NCI-H524 treated with DMSO at 0.1 percent for 48 hours (cell line): Measurements from ENCODE around the gene TBCA.
"Not testable (repeated sequence)": the region's sequence is repeated elsewhere in the genome, so short reads cannot be mapped to it uniquely, and the experiment has no call there.

Experiments used
- DNase-seq: peaks from one replicate; lab custom pipeline; 2025; lab: John Stamatoyannopoulos, UW

TBCA gene

DNA sequence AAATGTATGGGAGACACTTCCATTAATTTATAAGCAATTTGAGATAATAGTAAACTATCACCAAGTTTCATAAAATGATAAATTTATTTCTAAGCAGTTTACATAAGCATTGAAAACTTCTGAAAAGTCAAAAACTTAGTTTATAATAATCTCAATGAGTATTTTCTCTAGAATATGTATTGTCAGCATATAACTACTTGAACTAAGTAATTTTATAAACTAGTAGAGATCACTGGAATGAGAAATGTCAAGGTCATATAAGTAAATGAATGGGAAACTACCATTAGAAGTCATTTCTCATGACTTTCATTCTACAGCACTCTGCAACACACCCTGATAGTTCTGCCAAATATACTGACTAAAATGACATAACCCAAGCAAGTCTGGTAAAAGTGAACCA, 3.4 kb downstream of the TBCA start:
- DNase-seq, result no peak

DNA sequence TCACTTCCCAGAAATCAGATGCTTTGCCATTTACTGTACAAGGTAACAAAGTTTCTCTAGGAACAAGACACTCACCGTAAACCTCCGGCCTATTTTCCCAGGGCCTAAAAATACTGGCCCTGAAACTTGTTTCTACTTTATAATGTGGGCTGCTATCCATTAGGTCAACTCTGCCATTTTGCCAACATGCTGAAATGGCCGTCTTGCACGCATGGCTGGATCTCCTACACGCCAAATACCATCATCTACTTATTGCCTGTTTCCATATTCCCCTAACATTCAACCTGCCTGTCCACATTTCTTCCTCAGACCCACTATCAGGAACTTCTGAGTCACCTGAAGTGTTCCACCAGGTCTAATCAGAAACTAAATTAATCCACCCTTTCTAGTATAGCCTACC, 4.7 kb downstream of the TBCA start:
- no peak for DNase-seq

DNA sequence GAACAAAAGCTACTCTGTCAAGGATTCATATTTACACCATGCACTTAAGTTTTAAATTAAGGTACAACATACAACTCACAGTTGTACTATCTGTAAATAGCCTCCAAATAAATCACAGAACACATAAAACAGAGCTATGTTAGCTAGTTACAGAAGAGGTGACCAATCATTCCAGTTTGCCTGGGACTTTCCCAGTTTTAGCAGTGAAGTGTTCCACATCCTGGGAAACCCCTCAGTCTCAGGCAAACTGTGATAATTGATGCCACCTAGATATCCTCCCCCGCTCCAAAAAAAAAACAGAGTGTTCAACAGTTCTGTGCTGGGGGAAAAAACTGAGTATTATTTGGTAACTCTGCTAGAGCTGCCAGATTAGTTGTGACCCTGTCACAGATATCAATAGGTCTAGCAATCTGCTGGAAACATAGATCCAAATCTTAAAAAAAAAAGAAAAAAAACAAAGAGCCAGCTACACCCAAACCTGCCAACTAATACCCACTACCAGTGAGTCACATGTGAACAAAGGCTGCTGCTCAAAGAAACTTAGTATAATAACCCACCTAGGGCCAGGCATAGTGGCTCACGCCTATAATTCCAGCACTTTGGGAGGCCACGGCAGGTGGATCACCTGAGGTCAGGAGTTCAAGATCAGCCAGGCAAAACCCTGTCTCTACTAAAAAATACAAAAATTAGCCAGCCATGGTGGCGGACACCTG, 5.7 kb downstream of the TBCA start:
- no peak for DNase-seq

DNA sequence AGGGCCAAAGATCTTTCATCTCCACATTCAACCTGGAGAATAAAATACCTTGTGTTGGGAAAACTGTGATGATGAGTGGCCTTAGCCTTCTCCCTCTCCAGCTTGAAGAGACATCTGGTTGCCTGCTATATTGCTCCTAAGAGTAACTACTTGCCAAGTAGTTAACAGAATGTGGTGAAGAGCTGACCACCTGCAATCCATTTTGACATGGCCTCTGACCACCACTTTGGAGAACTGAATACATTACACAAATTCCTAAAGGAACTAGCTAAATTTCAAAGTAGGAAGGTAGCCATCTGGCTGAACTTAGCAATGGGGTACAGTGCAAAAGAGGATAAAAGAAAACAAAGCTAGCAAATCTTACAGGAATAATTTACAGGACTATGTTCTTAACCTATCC, 7.2 kb downstream of the TBCA start:
- peak; percentile 64 for DNase-seq

DNA sequence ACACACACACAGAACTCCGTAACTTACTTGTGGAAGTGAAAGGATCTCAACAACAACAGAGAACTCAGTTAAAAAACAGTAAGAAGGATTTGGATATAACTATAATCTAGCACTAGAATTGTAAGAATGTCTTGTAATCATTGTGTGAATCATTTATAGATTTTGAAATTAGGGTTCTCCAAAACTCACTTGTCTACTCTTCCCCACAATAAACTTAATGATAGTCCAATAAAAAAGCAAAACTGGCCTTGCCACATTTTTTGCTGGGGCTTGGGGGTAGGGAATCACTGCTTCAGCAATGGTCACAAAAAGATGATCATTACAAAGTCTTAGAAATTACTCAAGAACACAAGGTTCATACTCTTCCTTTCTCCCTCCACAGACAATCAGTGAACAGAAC, 8.8 kb downstream of the TBCA start:
- DNase-seq, result no peak

DNA sequence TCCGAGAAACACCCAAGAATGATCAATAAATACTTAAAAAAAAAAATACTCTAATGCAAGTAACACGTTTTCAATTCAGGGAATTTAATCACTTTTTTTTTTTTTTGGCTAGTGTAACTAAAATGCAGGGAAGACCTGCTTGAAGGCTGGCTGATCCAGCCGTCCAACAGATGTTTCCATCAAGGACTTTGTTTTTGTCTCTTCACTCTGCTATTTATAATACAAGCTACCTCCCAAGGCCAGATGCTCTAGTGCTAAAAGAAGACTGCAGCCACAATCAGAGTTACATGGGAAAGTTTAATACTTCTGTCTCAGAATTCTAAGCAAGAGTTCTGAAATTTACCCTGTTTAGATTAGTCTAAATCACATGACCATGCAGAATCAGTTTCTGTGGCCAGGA, 14.5 kb downstream of the TBCA start:
- DNase-seq, result peak; percentile 80

DNA sequence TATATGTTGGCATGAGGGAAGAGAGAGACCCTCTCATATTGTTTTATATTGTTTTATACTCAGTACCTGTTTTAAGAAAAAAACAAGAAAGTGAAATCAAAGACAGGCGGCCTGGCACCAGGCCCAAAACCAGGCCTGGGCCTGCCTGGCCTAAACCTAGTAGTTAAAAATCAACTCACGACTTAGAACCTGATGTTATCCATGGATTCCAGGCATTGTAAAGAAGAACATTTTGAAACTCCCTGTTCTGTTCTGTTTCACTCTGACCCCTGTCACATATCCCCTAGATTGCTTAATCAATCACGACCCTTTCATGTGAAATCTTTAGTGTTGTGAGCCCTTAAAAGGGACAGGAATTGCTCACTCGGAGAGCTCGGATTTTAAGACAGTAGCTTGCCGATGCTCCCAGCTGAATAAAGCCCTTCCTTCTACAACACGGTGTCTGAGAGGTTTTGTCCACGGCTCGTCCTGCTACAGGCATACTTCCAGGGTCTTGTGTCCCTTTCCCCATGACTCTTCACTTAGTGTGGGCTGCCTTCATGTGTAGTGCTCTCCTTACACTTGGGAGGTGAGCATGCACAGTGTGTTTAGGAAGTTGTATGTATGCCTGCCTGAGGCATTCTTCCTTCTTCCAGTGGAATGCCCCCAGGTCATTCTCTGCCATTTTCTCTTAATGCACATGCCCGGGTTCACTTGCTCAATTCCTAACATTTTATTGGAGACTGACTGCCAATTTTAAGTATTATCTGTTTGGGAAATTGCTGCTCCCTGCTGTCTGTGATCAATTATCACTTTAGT, 17.8 kb downstream of the TBCA start:
- DNase-seq, result no peak

DNA sequence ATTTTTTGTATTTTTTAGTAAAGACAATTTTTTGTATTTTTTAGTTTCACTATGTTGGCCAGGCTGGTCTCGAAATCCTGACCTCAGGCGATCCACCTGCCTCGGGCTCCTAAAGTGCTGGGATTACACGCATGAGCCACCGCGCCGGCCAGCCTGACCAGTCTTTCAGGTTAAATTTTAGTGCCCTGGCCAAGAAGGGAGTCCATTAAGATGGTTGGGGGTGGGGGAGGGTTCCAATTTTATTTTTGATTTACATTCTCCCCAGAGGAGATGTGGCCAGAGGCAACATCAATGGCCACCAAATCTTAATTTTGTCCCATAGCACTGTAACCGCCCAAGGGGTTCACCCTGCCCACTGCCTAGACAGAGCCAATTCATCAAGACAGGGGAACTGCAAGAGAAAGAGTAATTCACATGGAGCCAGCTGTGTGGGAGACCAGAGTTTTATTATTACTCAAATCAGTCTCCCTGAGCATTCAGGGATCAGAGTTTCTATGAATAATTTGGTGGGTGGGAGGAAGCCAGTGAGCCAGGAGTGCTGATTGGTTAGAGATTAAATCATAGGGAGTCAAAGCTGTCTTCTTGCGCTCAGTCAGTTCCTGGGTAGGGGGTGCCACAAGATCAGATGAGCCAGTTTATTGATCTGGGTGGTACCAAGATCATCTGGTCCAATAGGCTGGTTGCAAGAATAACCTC, 24.7 kb downstream of the TBCA start:
- DNase-seq, result no peak

DNA sequence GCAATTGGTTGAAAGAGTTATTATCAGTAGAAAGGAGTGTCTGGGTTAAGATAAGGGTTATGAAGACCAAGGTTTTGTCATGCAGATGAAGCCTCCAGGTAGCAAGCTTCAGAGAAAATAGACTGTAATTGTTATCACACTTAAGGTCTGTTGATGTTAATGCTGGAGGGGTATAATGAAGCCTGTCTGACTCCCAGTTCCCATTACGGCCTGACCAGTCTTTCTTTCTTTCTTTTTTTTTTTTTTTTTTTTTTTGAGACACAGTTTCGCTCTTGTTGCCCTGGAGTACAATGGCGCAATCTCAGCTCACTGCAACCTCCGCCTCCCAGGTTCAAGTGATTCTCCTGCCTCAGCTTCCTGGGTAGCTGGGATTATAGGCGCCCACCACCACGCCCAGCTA, 25.2 kb downstream of the TBCA start:
- DNase-seq, result not testable (repeated sequence)

DNA sequence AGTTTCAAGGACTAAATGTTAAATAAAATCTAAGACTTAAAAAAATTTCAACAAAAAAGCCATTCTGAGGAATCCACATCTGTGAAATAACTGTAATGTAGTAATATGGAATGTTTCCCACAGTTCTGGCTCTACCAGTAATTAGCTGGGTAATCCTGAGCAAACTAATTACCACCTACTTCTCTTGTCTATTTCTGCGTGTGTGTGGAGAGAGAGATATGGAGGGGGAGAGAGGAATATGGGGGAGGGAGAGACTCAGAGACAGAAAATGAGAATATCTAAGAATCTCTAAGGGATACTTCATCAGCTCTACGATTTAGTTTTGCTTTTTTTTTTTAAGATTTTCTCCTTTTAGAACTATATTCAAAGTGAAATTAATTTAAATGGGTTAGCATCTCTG, 28.0 kb downstream of the TBCA start:
- no peak for DNase-seq

DNA sequence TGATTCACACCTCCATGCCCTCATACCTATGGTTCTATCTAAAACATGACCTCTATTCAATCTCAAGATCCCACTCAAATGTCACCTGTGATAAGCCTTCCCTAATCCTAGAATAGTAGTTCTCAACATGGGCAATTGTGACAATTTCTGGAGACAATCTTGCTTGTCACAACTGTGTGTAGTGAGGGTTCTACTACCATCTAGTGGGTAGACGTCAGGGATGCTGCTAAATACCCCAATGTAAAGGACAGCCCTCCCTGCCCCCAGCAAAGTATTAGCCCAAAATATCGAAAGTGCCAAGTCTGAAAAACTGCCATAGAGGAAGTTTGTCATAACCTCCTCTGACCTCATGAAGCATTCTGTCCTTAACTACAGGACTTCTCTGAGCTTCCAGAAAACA, 32.0 kb downstream of the TBCA start:
- no peak for DNase-seq

DNA sequence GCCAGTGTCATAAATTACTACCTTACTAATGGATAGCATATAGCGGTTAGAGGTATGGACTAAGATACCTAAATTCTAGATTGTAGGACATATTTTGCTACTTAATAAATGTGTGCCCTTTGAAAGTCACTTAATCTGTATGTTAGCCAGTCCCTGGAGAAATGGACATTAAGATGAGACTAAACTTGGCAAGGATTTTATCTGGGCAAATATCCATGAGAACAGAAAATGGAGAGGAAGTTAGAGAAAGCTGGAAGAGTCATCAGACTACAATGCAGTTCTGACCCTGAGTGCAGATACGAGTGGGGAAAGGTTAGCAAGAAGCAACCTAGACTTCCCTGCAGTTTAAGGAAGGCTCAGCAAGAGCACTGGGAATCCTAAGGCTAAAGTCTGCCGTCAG, 33.0 kb downstream of the TBCA start:
- DNase-seq, result no peak

DNA sequence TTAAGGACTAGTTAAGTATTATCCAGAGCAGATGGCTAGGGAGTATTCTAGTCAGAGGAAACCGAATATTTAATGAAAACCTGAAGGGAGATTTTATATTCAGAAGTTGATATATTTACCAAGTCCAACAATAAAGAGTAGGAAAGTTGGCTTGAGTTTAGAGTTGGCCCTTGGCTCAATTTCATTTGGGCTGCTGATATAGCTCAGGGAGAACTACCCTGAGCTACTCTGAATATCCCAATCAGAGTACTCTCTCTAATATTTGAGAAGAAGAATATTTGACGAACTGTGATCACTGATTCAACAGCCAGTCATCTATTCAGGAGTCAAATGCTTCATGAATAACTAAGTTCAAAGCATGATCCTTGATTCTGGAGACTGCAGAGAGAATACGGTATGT, 34.5 kb downstream of the TBCA start:
- DNase-seq, result no peak

DNA sequence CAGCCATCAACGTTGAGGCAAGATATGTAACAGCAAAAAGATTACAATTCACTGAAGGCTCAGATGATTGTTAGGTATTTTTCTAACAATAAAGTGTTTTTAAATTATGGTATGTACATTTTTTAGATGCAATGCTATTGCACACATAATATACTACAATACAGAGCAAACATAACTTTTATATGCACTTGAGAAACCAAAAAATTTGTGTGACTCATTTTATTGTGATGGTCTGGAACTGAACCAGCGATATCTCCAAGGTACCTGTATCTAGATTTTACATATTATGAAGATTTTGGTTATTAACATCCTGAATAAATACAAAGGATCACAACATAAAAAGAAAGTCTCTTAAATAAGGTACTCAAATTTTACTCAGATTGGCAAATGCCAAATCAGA, 41.3 kb downstream of the TBCA start:
- DNase-seq, result no peak

DNA sequence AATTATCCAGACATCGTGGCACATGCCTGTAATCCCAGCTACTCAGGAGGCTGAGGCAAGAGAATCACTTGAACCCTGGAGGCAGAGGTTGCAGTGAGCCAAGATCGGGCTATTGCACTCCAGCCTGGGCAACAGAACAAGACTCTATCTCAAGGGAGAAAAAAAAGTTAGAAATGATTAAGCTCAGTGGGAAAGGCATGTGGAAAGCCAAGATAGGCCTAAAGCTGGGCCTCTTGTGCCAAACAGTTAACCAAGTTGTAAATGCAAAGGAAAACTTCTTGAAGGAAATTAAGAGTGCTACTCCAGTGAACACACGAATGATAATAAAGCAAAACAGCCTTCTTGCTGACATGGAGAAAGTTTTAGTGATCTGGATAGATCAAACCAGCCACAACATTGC, 43.0 kb downstream of the TBCA start:
- no peak for DNase-seq

DNA sequence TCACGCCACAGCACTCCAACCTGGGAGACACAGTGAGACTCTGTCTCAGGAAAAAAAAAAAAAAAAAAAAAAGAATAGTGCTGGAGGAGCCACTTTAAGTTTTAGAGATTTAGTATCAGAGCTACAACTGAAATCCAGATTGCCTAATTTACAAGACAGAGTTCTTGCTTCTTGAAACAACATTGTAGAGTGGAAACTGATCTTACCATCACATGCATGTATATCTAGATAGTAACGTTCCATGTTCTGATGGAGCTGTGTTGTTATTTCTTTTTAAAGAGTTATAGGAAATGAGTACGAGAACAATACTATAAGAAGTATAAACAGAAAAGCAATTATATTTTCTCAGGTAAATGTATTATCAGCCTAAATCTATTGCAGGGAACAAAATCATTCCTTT, 48.9 kb downstream of the TBCA start:
- DNase-seq, result no peak

DNA sequence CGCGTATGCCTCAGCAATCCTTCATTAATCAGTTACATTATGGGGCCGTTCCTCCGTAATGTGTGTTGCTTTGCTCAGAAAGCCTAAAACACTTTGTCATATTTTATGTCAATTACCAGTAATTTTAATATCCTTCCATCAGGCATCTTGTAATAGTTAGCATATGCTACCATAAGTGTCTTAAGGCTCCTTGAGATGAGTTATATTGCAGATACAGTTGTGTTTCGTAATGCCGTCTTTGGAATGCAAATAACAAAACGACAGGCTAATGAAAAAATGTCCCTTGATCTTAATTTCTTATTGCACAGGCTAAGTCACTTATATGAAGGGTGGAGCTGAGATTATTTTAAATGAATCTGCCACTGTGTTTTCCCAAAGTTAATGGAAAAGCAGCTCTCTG, 50.5 kb downstream of the TBCA start:
- no peak for DNase-seq

DNA sequence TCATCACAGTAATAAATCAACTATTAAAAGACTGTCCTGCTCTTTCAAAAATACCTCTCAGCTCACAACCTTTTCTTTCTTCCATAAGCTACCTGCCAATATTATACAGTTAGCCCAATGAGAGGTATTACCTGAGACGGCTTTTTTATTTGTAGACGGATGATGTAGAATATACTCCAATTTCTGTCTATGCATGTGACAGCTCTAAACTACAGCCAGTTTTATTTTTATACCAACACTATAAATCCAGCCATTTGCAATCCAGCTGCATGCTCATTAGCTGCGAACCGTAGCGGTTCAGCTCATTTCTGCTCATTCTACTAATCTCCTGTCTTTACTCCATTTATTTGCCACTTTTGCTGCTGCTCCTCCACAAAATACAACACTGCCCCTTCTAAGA, 51.2 kb downstream of the TBCA start:
- no peak for DNase-seq

DNA sequence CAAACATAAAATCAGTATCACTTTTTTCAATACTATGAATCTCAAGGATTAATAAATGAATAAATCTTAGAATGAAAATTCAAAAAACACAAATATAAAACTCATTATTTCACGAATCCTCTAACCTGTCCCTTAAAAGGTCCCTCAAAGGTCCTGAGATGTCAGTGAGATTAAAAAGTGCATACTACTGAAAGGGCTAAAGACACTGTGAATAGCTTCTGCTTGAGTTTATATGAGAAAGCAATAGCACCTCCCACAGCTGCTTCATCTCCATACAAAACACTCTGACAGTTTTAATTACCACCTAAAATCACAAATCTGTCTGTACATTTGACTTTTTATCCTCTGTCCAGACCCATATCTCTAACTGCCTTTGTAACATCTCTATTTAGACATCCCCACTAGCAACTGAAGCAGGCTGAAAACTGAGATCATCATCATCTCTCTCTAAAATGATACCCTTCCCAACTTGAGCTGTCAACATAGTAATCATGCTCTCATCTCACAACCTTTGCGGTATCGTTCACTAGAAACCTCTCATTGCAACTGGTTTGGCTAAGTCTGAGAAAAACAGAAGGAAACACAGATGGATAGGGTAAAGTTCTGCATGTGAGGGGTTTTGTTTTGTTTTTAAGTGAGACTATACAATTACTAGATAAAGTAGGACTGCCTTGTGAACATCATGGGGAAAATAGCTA, 56.3 kb downstream of the TBCA start:
- no peak for DNase-seq

DNA sequence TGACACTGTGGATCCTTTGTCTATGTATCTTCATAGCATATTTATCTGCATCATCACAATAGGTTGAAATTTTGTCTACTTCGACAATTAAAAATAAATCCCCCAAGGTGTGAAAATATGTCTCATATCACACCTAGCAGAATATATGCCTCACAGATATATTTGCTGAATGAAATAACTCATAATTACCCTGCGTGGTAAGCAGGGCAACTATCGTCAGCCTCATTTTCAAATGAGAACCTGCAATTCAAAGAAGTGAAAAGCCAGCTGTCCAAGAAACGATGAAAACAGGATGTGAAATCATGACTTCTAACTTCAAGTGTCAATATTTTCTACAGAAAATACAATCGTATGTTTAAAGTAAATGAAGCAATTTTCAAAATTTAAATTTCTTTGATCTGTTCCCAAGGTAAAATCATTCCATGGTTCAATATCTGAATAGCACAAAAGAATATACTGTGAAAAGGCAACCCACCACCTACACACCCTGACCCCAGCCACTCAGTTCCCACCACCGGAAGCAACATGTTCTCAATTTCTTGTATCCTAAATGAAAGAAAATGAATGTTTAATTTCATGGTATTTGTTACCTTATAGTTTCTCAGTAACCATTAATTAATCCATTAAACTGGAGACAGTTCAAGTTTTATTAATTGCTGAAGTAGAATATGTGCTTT, 57.1 kb downstream of the TBCA start:
- no peak for DNase-seq

DNA sequence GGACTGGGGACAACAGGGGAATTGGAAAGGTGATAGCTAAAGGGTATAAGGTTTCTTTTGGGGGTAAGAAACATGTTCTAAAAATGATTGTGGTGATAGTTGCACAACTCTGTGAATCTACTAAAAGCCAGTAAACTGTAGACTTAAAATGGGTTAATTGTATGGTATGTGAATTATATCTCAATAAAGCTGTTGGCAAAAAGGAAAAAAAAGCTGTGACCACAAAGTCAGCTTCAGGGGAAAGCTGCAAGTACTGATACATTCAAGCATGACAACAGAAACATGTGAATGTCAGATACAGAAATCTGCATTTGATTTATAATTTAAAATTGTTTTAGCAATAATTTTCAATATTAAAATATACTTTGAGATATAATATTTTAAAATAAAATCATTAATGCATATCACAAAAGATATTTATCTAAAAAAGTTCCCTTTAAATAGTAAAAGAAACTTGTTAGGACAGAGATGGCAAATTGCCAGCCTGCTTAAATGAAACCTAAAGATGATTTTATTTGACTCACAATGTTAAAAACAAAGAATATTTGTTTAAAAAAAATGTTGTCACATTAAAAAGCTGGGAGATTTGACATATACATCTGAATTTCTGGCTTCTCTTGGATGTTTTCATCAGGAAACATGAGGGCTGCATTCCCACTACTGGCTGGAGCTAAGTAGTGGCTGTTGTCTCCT, 66.0 kb downstream of the TBCA start:
- no peak for DNase-seq
